HL-60 (cell line): ENCODE measurements around the gene TOB1.

Experiments used
- CTCF ChIP-seq: IDR thresholded peaks from one replicate; pipeline ENCODE4 v1.5.1; 2011; ENCODE audit warnings: low read length, control low read depth, inconsistent platforms; ENCODE audit not compliant: insufficient read depth
- POLR2AphosphoS5 ChIP-seq: IDR thresholded peaks from 2 replicates; pipeline ENCODE4 v1.6.1; 2012; ENCODE audit warnings: low read depth
- REST ChIP-seq: IDR thresholded peaks from 2 replicates; pipeline ENCODE4 v1.6.1; 2012; ENCODE audit warnings: low read depth; ENCODE audit not compliant: insufficient replicate concordance

GRCh38 chr17:50832864-50833381, 33.2 kb downstream of the TOB1 start:
- TF ChIP-seq CTCF (no peak), POLR2AphosphoS5 (no peak), REST (no peak)
